PC-9 (cell line): ENCODE measurements around the gene CCDC28B. TPM values are rescaled to one million over a fixed set of nuclear protein-coding genes. Genes with fewer than 3 reads are reported as not detected.

ENCODE experiments used
- BruUV-seq: library from RNA; stranded (reverse); fragments of 400-500 nt; replicated peaks from 2 replicates; lab custom pipeline; 2021; lab: Mats Ljungman, UMichigan
- CTCF ChIA-PET: fragments of 300-600 bp; sonication (Branson Sonifier 250); formaldehyde crosslinking; loops from one replicate; lab custom pipeline; 2022; ENCODE audit warnings: antibody characterized with exemption; lab: Charles Lee
- POLR2A ChIA-PET: fragments of 300-600 bp; sonication (Branson Sonifier 250); formaldehyde crosslinking; loops from one replicate; lab custom pipeline; 2022; ENCODE audit warnings: antibody characterized with exemption; ENCODE audit not compliant: unreplicated experiment; lab: Charles Lee
- DNase-seq, 2 experiments: peaks; one replicate each; pipeline versions ENCODE4 v3.0.0 to v3.0.0-alpha.2; 2015 to 2022; ENCODE audit warnings: mixed read lengths in 1 of 2
- H2AFZ ChIP-seq: fragments of 200-600 bp; sonication (generic); 2 replicates; pipeline ENCODE4 v1.8.1; 2017; ENCODE audit warnings: antibody characterized with exemption
- H3F3A ChIP-seq: fragments of 200-600 bp; sonication (generic); 2 replicates; pipeline ENCODE4 v1.8.1; 2017; ENCODE audit warnings: antibody characterized with exemption, mild to moderate bottlenecking, low read depth; ENCODE audit not compliant: insufficient read depth
- H3K27ac ChIP-seq: fragments of 200-600 bp; sonication (generic); 2 replicates; pipeline ENCODE4 v1.6.1; 2016; ENCODE audit warnings: mixed run types
- H3K27me3 ChIP-seq: fragments of 200-600 bp; sonication (generic); 2 replicates; pipeline ENCODE4 v1.6.1; 2016; ENCODE audit warnings: low read depth, mixed run types; ENCODE audit not compliant: insufficient read depth
- H3K36me3 ChIP-seq: fragments of 200-600 bp; sonication (generic); 2 replicates; pipeline ENCODE4 v1.6.1; 2016; ENCODE audit warnings: low read depth, mixed run types
- H3K4me1 ChIP-seq: fragments of 200-600 bp; sonication (generic); replicated peaks from 2 replicates; pipeline ENCODE4 v1.6.1; 2016; ENCODE audit warnings: mixed run types; ENCODE audit not compliant: insufficient read depth
- H3K4me2 ChIP-seq: fragments of 200-600 bp; sonication (generic); 2 replicates; pipeline ENCODE4 v1.6.1; 2017; ENCODE audit warnings: mixed run types
- H3K4me3 ChIP-seq: fragments of 200-600 bp; sonication (generic); 2 replicates; pipeline ENCODE4 v1.6.1; 2016; ENCODE audit warnings: mixed run types
- H3K79me2 ChIP-seq: fragments of 200-600 bp; sonication (generic); 2 replicates; pipeline ENCODE4 v1.6.1; 2017; ENCODE audit warnings: low read depth, mixed run types
- H3K9me2 ChIP-seq: fragments of 200-600 bp; sonication (generic); 2 replicates; pipeline ENCODE4 v1.8.1; 2017; ENCODE audit warnings: mild to moderate bottlenecking; ENCODE audit not compliant: insufficient read depth
- H3K9me3 ChIP-seq: fragments of 200-600 bp; sonication (generic); 2 replicates; pipeline ENCODE4 v1.8.1; 2016; ENCODE audit warnings: low read depth; ENCODE audit not compliant: insufficient read depth
- H4K20me1 ChIP-seq: fragments of 200-600 bp; sonication (generic); 2 replicates; pipeline ENCODE4 v1.8.1; 2017; ENCODE audit not compliant: insufficient read depth
- EZH2 ChIP-seq: fragments of 200-600 bp; sonication (generic); IDR thresholded peaks from 2 replicates; pipeline ENCODE4 v1.8.0; 2017; ENCODE audit warnings: antibody characterized with exemption, low read depth
- intact Hi-C: fragments of 100-400 bp; cut with micrococcal nuclease; formaldehyde crosslinking; loops from one replicate; pipeline ENCODE4 v1.10.0; 2022; ENCODE audit not compliant: unreplicated experiment
- total RNA-seq: library from RNA; stranded (reverse); gene quantifications from 2 replicates; pipeline ENCODE4 v1.2.3, GENCODE V29; 2021
- TF ChIP-seq, protein P1 (sequence below): fragments of 200-600 bp; sonication (generic); conservative IDR thresholded peaks from 2 replicates; pipeline ENCODE4 v1.6.1; 2017; ENCODE audit warnings: mixed run types, antibody characterized with exemption, mild to moderate bottlenecking, moderate library complexity

CCDC28B gene
- total RNA-seq, 1 experiment from 2014 or later = 4.4 TPM

DNA sequence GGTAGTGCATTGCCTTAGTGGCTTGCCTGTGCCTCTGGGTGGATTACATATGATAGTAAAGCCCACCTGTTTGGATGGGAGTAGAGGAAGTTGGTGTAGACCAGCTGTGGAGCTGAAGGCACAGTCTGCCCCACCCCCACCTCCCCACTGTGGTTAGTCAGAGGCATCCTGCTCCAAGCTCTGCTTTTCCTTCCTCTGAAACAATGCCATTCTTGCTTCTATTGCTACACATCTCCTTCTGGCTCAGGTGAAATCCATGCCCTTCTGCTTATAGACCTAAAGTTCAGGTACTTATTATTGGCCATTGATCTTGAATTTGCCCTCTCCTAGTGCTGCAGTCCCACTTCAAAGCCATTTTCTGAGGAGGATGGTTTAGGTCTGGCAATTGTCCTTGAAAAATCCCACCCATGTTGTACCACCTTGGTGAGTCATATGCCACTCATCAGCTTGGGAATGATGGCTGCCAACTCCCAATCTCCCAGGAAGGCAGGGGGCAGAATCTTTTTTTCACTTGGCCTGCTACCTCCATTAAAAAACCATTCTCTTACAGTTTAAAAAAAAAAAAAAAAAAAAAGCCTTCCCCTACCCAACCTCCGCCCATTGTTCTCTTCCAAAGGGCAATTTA is 27.7 kb upstream of the CCDC28B start:
- Histone ChIP-seq H3F3A (peaks cover 17% of the 10 kb centered on the region; the same call in 1 of the 2 replicates), H2AFZ (no peak overlapping the region), H3K4me2 (no peak overlapping the region), H3K36me3 (peaks cover 25% of the 10 kb centered on the region; the same call in 1 of the 2 replicates), H3K9me3 (no peaks in the 10 kb centered on the region), H3K9me2 (no peaks in the 10 kb centered on the region), H3K4me3 (no peak overlapping the region), H3K27ac (no peak overlapping the region), H3K79me2 (no peaks in the 10 kb centered on the region), H3K27me3 (no peaks in the 10 kb centered on the region), H4K20me1 (no peaks in the 10 kb centered on the region), H3K4me1 (0 out of 2 replicates have a peak, but pooled peaks cover 8% of the 10 kb centered on the region)
- CTCF ChIA-PET = no interaction called here
- no peak for TF ChIP-seq EZH2
- TF ChIP-seq, protein P1, sequence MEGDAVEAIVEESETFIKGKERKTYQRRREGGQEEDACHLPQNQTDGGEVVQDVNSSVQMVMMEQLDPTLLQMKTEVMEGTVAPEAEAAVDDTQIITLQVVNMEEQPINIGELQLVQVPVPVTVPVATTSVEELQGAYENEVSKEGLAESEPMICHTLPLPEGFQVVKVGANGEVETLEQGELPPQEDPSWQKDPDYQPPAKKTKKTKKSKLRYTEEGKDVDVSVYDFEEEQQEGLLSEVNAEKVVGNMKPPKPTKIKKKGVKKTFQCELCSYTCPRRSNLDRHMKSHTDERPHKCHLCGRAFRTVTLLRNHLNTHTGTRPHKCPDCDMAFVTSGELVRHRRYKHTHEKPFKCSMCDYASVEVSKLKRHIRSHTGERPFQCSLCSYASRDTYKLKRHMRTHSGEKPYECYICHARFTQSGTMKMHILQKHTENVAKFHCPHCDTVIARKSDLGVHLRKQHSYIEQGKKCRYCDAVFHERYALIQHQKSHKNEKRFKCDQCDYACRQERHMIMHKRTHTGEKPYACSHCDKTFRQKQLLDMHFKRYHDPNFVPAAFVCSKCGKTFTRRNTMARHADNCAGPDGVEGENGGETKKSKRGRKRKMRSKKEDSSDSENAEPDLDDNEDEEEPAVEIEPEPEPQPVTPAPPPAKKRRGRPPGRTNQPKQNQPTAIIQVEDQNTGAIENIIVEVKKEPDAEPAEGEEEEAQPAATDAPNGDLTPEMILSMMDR = no peak
- BruUV-seq = no TSS peak
- intact Hi-C loops = loop anchor here (10.0 kb wide), 1 partner anchor 98 kb away; the partner anchor contains the start of gene TMEM39B
- no peak for DNase-seq
- POLR2A ChIA-PET = interaction anchor here (0.7 to 1.1 kb wide), 2 partner anchors 9 to 106 kb away, joined by 3 read pairs; no protein-coding TSS in a partner anchor

DNA sequence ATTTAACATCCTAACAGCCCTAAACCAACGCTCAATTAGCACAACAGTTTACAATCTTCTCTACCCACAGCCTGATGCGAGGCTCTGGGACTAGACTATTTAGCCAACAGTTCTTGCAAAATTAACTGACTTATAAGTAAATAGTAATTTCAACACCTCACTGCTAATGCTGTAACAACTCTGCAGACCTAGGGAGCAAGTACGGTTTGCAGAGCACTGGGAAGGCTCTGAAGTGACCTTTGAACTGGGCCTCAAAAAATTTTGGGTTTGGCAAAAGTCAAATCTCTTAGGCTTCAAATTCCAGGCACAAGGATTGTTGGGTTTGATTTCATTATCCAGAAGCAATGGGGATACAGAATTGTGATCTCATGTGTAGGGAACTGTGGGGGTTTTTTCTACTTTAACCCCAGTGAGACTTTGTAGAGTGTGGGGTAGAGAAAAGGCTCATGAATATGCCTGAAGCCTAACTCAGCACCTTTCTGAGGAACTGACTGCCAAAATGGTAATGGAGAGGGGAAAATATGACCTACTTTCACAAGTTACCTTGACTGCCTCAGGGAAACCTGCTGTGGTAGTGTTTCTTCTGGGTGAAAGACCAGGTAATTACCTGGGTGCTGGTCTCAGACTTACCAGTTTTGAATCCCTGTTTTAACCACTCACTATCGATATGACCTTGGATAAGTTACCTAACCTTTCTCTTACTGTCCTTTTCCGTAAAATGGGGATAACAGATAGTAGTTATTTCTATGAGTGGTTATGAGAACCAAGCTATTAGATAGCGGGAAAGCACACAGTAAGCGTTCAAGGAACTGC is 21.8 kb upstream of the CCDC28B start:
- no TSS peak for BruUV-seq
- peak overlapping the region; percentile 84 for H3K4me2 ChIP-seq
- peak overlapping the region; percentile 93 for H2AFZ ChIP-seq
- no peaks in the 10 kb centered on the region for H3K9me3 ChIP-seq
- H3K4me3 ChIP-seq = peak overlapping the region; percentile 93
- peaks cover 25% of the 10 kb centered on the region; the same call in 1 of the 2 replicates for H3K36me3 ChIP-seq
- ChIA-PET POLR2A (interaction anchor here (0.6 to 0.7 kb wide), 2 partner anchors 21 to 33 kb away, joined by 3 to 11 read pairs; no protein-coding TSS in a partner anchor), CTCF (interaction anchor here (0.5 kb wide), 1 partner anchor 106 kb away, joined by 10 read pairs; the partner anchor contains the start of gene TMEM39B)
- peaks cover 13% of the 10 kb centered on the region; the same call in 1 of the 2 replicates for H4K20me1 ChIP-seq
- peaks cover 30% of the 10 kb centered on the region for H3K79me2 ChIP-seq
- TF ChIP-seq, protein P1 = no peak
- no peak for TF ChIP-seq EZH2
- H3K27me3 ChIP-seq = no peaks in the 10 kb centered on the region
- peak in 1 of 2 experiments; percentile 57 for DNase-seq
- H3K4me1 ChIP-seq = peaks cover 29% of the 10 kb centered on the region
- no peaks in the 10 kb centered on the region for H3K9me2 ChIP-seq
- H3K27ac ChIP-seq = peak overlapping the region; percentile 69
- intact Hi-C loops = loop anchor here (2.0 to 10.0 kb wide), 2 partner anchors 70 to 104 kb away; partner anchors contain the start of genes KPNA6 and TMEM39B
- H3F3A ChIP-seq = peaks cover 47% of the 10 kb centered on the region

DNA sequence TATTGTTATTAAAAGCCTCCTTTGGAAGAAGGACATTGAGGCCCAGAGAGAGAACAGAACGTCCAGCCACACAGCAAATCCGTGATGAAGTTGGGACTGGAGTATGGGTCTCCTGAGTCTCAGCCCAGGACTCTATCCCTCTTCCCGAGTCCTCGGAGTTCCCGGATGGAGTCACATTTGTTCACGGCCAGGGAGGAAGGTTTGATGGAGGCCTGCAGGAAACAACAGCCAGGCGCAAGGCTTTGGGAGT is 21.3 kb upstream of the CCDC28B start:
- intact Hi-C loops = loop anchor here (2.0 to 10.0 kb wide), 2 partner anchors 70 to 104 kb away; partner anchors contain the start of genes KPNA6 and TMEM39B
- Histone ChIP-seq H3K4me2 (peak overlapping the region; percentile 84), H3K9me2 (no peaks in the 10 kb centered on the region), H3K4me3 (peak overlapping the region; percentile 93), H3K4me1 (peaks cover 29% of the 10 kb centered on the region), H3K36me3 (peaks cover 29% of the 10 kb centered on the region), H2AFZ (peak overlapping the region; percentile 93), H3K79me2 (peaks cover 35% of the 10 kb centered on the region), H3K27ac (peak overlapping the region; percentile 69), H3K27me3 (no peaks in the 10 kb centered on the region), H3F3A (peaks cover 47% of the 10 kb centered on the region), H3K9me3 (no peaks in the 10 kb centered on the region), H4K20me1 (peaks cover 13% of the 10 kb centered on the region; the same call in 1 of the 2 replicates)
- TF ChIP-seq, protein P1 = no peak
- TF ChIP-seq EZH2 = no peak
- POLR2A ChIA-PET = interaction anchor here (0.6 to 0.7 kb wide), 6 partner anchors 20 to 478 kb away, joined by 3 to 11 read pairs (median 4); no protein-coding TSS in a partner anchor
- DNase-seq = no peak
- BruUV-seq = TSS peak; percentile 93
- CTCF ChIA-PET = no interaction called here
